Colonic mucosa (tissue), 4 donors: ENCODE data around the gene ITPKB. TPM values are rescaled to one million over a fixed set of nuclear protein-coding genes. Genes with fewer than 3 reads are reported as not detected.
"Not testable (repeated sequence)": the region's sequence is repeated elsewhere in the genome, so short reads cannot be mapped to it uniquely, and the experiment has no call there.

Source experiments
- DNase-seq: peaks from one replicate; pipeline ENCODE4 v3.0.0-alpha.2; 2020
- H3K27ac ChIP-seq: fragments of 200-600 bp; one replicate; pipeline ENCODE4 v1.8.0; 2021
- H3K27me3 ChIP-seq: fragments of 200-600 bp; one replicate; pipeline ENCODE4 v1.8.0; 2021
- H3K36me3 ChIP-seq: fragments of 200-600 bp; one replicate; pipeline ENCODE4 v1.8.0; 2021
- H3K4me1 ChIP-seq: fragments of 200-600 bp; one replicate; pipeline ENCODE4 v1.8.0; 2021; ENCODE audit warnings: mild to moderate bottlenecking
- H3K4me3 ChIP-seq: fragments of 200-600 bp; one replicate; pipeline ENCODE4 v1.8.0; 2021
- H3K9ac ChIP-seq, 2 donors: one replicate each; pipeline ENCODE4 v1.7.0; 2013; ENCODE audit warnings: control low read depth in 2 of 2, low read depth in 2 of 2, low read length in 2 of 2
- H3K9me3 ChIP-seq: fragments of 200-600 bp; one replicate; pipeline ENCODE4 v1.8.0; 2021
- CTCF ChIP-seq: fragments of 200-600 bp; IDR thresholded peaks from one replicate; pipeline ENCODE4 v1.8.0; 2022; ENCODE audit warnings: antibody characterized with exemption, mild to moderate bottlenecking
- intact Hi-C: fragments of 100-400 bp; cut with DNase I; formaldehyde crosslinking; loops from one replicate; pipeline ENCODE4 v1.14.1; 2022
- total RNA-seq, 2 donors: library from RNA; stranded (reverse); fragmentation: NEBNext Ultra II Directional in 1 of 2; extraction: Animal tissue kit (Norgen Biotek cat#: 25700) in 1 of 2; gene quantifications; one replicate each; pipeline ENCODE4 v1.2.1, GENCODE V29; 2021
- donor health status: healthy.
- donor health status: DM: no; HTN: no; CAD: no.
- donor health status: DM: no; HTN: no; CAD: no.

Gene ITPKB
- total RNA-seq, 2 donors from 2014 or later: 11.6 to 16.9 TPM

- no peak overlapping the region for H3K27ac ChIP-seq
- no peaks in the 10 kb centered on the region for H3K36me3 ChIP-seq
- no peak overlapping the region for H3K9ac ChIP-seq
- TF ChIP-seq CTCF: no peak
- H3K27me3 ChIP-seq: no peaks in the 10 kb centered on the region
- no peaks in the 10 kb centered on the region for H3K4me1 ChIP-seq
- no peak overlapping the region for H3K4me3 ChIP-seq
- H3K9me3 ChIP-seq: no peaks in the 10 kb centered on the region
- intact Hi-C loops: no loop called here
- no peak for DNase-seq
Observed at GRCh38 chr1:226599636-226600238, 139.3 kb downstream of the ITPKB start.

GRCh38 chr1:226598955-226599354 is 140.1 kb downstream of the ITPKB start:
- H3K36me3 ChIP-seq, DNase-seq, intact Hi-C loops, H3K27me3 ChIP-seq, H3K9ac ChIP-seq, H3K4me1 ChIP-seq, H3K27ac ChIP-seq, H3K4me3 ChIP-seq, H3K9me3 ChIP-seq: not testable (repeated sequence)

- H3K4me1 ChIP-seq: no peaks in the 10 kb centered on the region
- H3K36me3 ChIP-seq: no peaks in the 10 kb centered on the region
- no peak overlapping the region for H3K27ac ChIP-seq
- H3K9me3 ChIP-seq: no peaks in the 10 kb centered on the region
- intact Hi-C loops: no loop called here
- DNase-seq: no peak
- H3K9ac ChIP-seq: no peak overlapping the region
- no peak for TF ChIP-seq CTCF
- no peak overlapping the region for H3K4me3 ChIP-seq
- H3K27me3 ChIP-seq: no peaks in the 10 kb centered on the region
Observed at GRCh38 chr1:226598455-226598849, 140.6 kb downstream of the ITPKB start.

GRCh38 chr1:226597616-226598454 is 141.2 kb downstream of the ITPKB start:
- Histone ChIP-seq H3K9me3 (no peaks in the 10 kb centered on the region), H3K27ac (no peak overlapping the region), H3K4me1 (no peaks in the 10 kb centered on the region), H3K27me3 (no peaks in the 10 kb centered on the region), H3K36me3 (no peaks in the 10 kb centered on the region), H3K4me3 (no peak overlapping the region), H3K9ac (no peak overlapping the region)
- intact Hi-C loops: no loop called here
- TF ChIP-seq CTCF: no peak
- no peak for DNase-seq

GRCh38 chr1:226596531-226597165 is 142.4 kb downstream of the ITPKB start:
- H3K27ac ChIP-seq: no peak overlapping the region
- H3K4me1 ChIP-seq: no peaks in the 10 kb centered on the region
- TF ChIP-seq CTCF: no peak
- H3K27me3 ChIP-seq: no peaks in the 10 kb centered on the region
- intact Hi-C loops: no loop called here
- H3K9ac ChIP-seq: no peak overlapping the region
- no peak overlapping the region for H3K4me3 ChIP-seq
- H3K36me3 ChIP-seq: no peaks in the 10 kb centered on the region
- no peaks in the 10 kb centered on the region for H3K9me3 ChIP-seq
- DNase-seq: no peak
